ENCODE results near the gene SAXO1.

The SAXO1 gene, protein sequence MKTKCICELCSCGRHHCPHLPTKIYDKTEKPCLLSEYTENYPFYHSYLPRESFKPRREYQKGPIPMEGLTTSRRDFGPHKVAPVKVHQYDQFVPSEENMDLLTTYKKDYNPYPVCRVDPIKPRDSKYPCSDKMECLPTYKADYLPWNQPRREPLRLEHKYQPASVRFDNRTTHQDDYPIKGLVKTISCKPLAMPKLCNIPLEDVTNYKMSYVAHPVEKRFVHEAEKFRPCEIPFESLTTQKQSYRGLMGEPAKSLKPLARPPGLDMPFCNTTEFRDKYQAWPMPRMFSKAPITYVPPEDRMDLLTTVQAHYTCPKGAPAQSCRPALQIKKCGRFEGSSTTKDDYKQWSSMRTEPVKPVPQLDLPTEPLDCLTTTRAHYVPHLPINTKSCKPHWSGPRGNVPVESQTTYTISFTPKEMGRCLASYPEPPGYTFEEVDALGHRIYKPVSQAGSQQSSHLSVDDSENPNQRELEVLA

DNA sequence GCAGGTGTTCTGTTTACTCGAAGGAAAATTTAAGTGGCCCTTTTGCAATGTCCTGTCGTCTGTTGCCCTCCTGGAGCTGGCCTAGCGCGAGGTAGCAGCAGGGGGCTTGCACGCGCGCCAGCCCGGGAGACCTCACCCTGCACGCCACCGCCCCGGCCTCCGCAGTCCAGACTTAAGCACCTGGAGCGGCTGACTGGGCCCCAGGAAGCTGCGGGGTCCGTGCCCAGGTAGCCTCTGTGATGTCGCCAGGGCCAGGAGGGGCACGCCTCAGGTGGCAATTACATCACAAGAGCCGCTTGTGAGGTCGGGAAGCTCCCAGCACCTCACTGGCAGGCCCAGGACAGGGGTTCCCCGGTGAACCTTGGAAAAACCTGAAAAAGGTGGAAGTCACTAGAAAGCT is at the start of gene SAXO1:
Gene SAXO1, minus strand, starts transcription at position 195 of the 400 bp plus-strand sequence. CDS start 301 bp downstream, outside the sequence.
- Histone ChIP-seq H3K4me3 (no peak within 1 kb of the TSS), H3K36me3 (replicated peaks) (no peaks in the 10 kb centered on the region), H3K27me3 (ENCODE audit: low read depth) (no peaks in the 10 kb centered on the region; the same call in 1 of the 2 replicates), H3K9me3 (peaks cover 4% of the 10 kb centered on the region; the same call in 1 of the 2 replicates), H3K4me1 (peaks cover 4% of the 10 kb centered on the region)
- no peak for DNase-seq (ENCODE audit: low spot score in 2 of 2)
- in situ Hi-C loops (cut with MboI; ENCODE audit: low sequenced_read_pairs): loop anchor here (25.0 kb wide), 2 partner anchors 596 to 1496 kb away; no protein-coding TSS in a partner anchor

DNA sequence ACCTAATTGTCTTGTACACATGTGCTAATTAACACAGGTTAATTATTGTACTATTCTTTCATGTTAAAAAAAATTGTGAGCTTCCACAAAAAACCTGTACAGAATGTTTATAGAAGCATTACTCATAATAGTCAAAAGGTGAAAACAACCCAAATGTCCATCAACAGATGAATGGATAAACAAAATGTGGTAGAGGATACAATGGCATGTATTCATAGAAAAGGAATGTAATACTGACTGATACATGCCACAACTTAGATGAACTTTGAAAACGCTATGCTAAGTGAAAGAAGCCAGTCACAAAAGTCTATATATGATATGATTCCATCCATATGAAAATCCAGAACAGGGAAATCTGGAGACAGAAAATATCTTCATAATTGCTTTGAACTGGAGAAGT is 41.8 kb upstream of the SAXO1 start:
- H3K9me3 ChIP-seq: no peaks in the 10 kb centered on the region
- H3K4me3 ChIP-seq: no peak overlapping the region
- H3K27me3 ChIP-seq (ENCODE audit: low read depth): no peaks in the 10 kb centered on the region
- H3K36me3 ChIP-seq (replicated peaks): peaks cover 81% of the 10 kb centered on the region
- in situ Hi-C loops (cut with MboI; ENCODE audit: low sequenced_read_pairs): no loop called here
- DNase-seq (ENCODE audit: low spot score in 2 of 2): no peak
- no peaks in the 10 kb centered on the region; the same call in 1 of the 2 replicates for H3K4me1 ChIP-seq

DNA sequence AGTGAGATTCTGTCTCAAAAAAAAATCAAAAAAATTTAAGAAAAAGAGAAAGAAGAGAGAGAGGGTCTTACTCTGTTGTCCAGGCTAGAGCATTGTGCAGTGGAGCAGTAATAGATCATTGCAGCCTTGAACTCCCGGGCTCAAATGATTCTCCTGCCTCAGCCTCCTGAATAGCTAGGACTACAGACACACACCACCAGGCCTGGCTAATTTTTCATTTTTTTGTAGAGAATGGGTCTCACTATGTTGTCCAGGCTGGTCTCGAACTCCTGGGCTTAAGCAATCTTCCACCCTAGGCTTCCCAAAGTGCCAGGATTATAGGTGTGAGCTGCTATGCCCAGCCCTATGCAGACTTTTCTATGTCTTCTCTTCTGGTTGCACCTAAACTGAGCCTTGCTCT is 41.2 kb upstream of the SAXO1 start:
- in situ Hi-C loops (cut with MboI; ENCODE audit: low sequenced_read_pairs): no loop called here
- DNase-seq (ENCODE audit: low spot score in 2 of 2): no peak
- Histone ChIP-seq H3K9me3 (no peaks in the 10 kb centered on the region), H3K4me3 (no peak overlapping the region), H3K36me3 (replicated peaks) (peaks cover 80% of the 10 kb centered on the region), H3K4me1 (no peaks in the 10 kb centered on the region; the same call in 1 of the 2 replicates), H3K27me3 (ENCODE audit: low read depth) (no peaks in the 10 kb centered on the region)

DNA sequence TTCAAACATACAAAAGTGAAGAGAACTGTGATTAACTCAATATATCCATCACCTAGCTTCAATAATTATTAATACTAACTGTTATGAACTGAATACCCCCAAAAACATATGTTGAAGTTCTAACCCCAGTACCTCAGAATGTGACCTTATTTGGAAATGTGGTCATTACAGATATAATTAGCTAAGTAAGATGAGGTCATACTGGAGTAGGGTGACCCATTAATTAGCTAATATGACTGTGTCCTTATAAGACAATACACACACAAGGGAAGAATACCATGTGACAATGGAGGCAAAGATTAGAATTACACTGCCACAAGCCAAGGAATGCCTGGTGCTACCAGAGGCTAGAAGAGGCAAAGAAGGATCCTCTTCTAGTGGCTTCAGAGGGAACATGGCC is 24.0 kb upstream of the SAXO1 start:
- in situ Hi-C loops (cut with MboI; ENCODE audit: low sequenced_read_pairs): no loop called here
- Histone ChIP-seq H3K4me3 (no peak overlapping the region), H3K9me3 (no peaks in the 10 kb centered on the region), H3K4me1 (peaks cover 14% of the 10 kb centered on the region), H3K27me3 (ENCODE audit: low read depth) (no peaks in the 10 kb centered on the region), H3K36me3 (replicated peaks) (peaks cover 51% of the 10 kb centered on the region)
- DNase-seq (ENCODE audit: low spot score in 2 of 2): no peak

DNA sequence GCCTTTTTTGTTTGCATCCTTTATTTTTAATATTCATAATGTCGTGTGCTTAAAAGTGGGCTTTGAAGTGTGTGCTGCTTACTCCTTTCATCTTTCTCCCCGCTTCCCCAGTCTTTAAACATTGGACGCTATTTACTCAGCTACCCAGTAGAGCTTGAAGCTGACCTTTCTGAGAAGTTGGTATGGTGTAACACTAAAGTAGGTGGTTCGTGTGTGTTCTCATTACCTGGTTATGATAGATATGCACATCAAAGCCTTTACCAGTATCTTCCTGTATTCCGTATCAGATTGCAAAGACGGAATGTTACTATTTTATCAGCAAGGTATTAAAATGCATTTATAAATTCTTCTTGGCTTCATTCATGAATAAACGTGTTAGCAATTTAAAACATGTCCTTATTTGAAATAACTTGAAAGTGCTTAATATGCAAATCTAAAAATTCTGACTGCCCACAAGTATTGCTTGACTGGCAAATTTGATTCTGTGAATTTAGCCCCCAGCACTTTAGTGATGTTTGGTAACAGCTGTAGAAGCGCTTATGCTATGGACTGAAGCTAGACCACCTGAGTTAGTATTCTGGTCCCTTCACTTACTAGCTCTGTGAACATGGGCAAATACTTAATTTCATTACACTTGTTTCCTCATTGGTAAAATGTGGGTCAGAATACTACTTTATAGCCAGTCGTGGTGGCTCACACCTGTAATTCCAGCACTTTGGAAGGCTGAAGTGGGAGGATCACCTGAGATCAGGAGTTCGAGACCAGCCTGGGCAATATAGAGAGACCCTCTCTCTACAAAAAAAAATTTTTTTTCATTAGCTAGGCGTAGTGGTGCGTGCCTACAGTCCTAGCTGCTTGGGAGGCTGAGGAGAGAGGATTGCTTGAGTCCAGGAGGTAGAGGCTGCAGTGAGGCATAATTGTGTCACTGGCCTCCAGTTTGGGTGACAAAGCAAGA is 17.9 kb upstream of the SAXO1 start:
- H3K4me1 ChIP-seq: peaks cover 38% of the 10 kb centered on the region
- no peak for DNase-seq (ENCODE audit: low spot score in 2 of 2)
- in situ Hi-C loops (cut with MboI; ENCODE audit: low sequenced_read_pairs): no loop called here
- H3K36me3 ChIP-seq (replicated peaks): peaks cover under 1% of the 10 kb centered on the region; the same call in 1 of the 2 replicates
- H3K4me3 ChIP-seq: peak overlapping the region; percentile 57
- H3K27me3 ChIP-seq (ENCODE audit: low read depth): no peaks in the 10 kb centered on the region
- no peaks in the 10 kb centered on the region for H3K9me3 ChIP-seq

DNA sequence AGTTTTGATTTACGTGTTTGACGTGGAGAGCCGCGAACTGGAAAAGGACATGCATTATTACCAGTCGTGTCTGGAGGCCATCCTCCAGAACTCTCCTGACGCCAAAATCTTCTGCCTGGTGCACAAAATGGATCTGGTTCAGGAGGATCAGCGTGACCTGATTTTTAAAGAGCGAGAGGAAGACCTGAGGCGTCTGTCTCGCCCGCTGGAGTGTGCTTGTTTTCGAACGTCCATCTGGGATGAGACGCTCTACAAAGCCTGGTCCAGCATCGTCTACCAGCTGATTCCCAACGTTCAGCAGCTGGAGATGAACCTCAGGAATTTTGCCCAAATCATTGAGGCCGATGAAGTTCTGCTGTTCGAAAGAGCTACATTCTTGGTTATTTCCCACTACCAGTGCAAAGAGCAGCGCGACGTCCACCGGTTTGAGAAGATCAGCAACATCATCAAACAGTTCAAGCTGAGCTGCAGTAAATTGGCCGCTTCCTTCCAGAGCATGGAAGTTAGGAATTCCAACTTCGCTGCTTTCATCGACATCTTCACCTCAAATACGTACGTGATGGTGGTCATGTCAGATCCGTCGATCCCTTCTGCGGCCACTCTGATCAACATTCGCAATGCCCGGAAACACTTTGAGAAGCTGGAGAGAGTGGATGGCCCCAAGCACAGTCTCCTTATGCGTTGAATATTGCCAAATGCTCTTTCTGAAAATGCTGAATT is 17.1 kb upstream of the SAXO1 start:
- peak in 1 of 2 experiments; percentile 32 for DNase-seq (ENCODE audit: low spot score in 2 of 2)
- peaks cover 38% of the 10 kb centered on the region for H3K4me1 ChIP-seq
- H3K27me3 ChIP-seq (ENCODE audit: low read depth): no peaks in the 10 kb centered on the region
- peak overlapping the region; percentile 57 for H3K4me3 ChIP-seq
- no peaks in the 10 kb centered on the region for H3K36me3 ChIP-seq (replicated peaks)
- no peaks in the 10 kb centered on the region for H3K9me3 ChIP-seq
- in situ Hi-C loops (cut with MboI; ENCODE audit: low sequenced_read_pairs): loop anchor here (25.0 kb wide), 2 partner anchors 613 to 1513 kb away; no protein-coding TSS in a partner anchor

DNA sequence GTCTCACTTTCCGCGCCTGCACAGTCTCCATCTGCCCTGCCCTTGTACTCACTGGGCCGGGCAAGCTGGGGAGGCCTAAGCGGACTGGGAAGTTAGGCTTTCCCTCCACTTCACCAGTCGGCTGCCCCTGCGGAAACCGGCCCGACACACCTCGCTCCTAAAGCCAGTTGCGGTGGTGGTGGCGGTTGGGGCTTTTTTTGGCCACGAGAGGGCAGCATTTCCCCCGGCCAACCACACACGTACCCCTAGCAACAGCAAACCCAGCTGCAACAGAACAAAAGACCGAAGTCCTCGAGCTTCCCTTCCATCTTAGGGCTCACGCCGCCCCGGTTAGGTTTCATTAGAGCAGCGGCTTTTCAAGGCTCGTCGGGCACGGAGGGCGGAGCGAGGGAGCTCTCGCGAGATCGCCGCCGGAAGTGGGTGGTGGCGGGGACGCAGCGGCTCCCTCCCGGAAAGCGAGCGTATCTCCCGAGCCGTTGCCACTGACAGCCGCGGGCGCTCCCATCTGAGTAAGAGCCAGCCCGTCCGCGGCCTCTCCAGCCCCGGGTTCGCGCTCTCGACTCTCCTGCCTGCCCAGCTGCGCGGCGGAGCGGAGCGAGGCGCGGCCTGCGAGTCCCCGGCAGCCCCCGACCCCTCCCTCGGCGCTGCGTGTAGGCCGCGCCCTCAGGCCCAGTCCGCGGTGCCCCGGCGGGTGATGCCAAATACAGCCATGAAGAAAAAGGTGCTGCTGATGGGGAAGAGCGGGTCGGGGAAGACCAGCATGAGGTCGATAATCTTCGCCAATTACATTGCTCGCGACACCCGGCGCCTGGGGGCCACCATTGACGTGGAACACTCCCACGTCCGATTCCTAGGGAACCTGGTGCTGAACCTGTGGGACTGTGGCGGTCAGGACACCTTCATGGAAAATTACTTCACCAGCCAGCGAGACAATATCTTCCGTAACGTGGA is 16.2 kb upstream of the SAXO1 start, which contains the start of gene RRAGA:
Gene RRAGA, plus strand, starts transcription at position 462 of the 951 bp plus-strand sequence. Its CDS starts 233 bp downstream, at position 695.
- H3K9me3 ChIP-seq: no peaks in the 10 kb centered on the region
- peak within 1 kb of the TSS; percentile 57 for H3K4me3 ChIP-seq
- peak; percentile 96 to 97 for DNase-seq (ENCODE audit: low spot score in 2 of 2)
- no peaks in the 10 kb centered on the region for H3K27me3 ChIP-seq (ENCODE audit: low read depth)
- peaks cover 38% of the 10 kb centered on the region for H3K4me1 ChIP-seq
- in situ Hi-C loops (cut with MboI; ENCODE audit: low sequenced_read_pairs): loop anchor here (25.0 kb wide), 2 partner anchors 612 to 1512 kb away; no protein-coding TSS in a partner anchor
- no peaks in the 10 kb centered on the region for H3K36me3 ChIP-seq (replicated peaks)

DNA sequence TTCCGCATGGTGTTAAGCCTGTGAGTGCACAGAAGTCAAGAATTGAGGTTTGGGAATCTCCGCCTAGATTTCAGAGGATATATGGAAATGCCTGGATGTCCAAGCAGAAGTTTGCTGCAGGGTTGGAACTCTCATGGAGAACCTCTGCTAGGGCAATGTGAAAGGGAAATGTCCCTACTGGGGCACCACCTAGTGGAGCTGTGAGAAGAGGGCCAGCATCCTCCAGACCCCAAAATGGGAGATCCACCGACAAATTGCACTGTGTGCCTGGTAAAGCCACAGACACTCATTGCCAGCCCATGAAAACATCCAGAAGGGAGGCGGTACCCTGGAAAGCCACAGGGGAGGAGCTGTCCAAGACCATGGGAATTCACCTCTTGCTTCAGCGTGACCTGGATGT is 3.6 kb upstream of the SAXO1 start:
- in situ Hi-C loops (cut with MboI; ENCODE audit: low sequenced_read_pairs): loop anchor here (25.0 kb wide), 2 partner anchors 599 to 1499 kb away; no protein-coding TSS in a partner anchor
- no peaks in the 10 kb centered on the region for H3K36me3 ChIP-seq (replicated peaks)
- H3K27me3 ChIP-seq (ENCODE audit: low read depth): no peaks in the 10 kb centered on the region
- peaks cover 4% of the 10 kb centered on the region for H3K4me1 ChIP-seq
- H3K4me3 ChIP-seq: no peak overlapping the region
- peaks cover 4% of the 10 kb centered on the region; the same call in 1 of the 2 replicates for H3K9me3 ChIP-seq
- DNase-seq (ENCODE audit: low spot score in 2 of 2): no peak

DNA sequence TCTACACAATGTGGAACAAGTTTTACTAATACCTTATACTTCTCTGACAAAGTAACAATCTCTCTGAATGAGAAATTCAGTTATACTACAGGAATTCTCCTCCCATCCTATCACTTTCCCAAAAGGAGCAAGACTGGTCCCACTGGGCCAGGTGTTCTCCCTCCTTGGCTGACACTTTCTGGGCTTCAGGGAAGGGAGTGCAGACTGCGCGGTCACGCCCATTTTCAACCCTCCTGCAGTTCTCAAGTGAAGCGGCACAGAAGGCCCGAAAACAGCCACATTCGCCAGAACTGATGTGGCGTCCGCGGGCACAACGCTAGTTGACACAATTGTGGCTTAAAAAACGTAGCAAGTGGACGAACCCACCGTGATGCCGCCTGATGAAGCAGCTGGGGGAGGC is 603 bp downstream of the SAXO1 start:
- H3K9me3 ChIP-seq: peaks cover 4% of the 10 kb centered on the region; the same call in 1 of the 2 replicates
- in situ Hi-C loops (cut with MboI; ENCODE audit: low sequenced_read_pairs): loop anchor here (25.0 kb wide), 2 partner anchors 595 to 1495 kb away; no protein-coding TSS in a partner anchor

DNA sequence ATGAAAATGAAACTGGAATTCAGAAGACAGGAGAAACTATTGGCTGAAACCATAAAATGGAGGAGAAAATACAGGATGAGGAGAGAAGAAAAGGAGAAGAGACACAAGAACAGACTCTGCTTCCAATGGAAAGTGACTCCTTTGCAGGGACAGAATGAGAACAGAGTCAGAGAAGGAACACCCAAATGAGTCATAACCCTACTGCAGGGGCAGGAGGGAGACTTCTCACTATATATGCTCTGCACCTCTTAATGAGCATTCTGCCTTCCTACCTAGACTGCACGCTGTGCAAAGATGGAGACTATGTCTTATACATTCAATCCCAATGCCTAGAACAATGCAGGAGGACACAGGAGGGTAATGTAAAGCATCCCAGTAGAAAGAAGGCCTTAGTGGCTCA is 2.1 kb downstream of the SAXO1 start:
- Histone ChIP-seq H3K27me3 (ENCODE audit: low read depth) (no peaks in the 10 kb centered on the region; the same call in 1 of the 2 replicates), H3K4me1 (peaks cover 4% of the 10 kb centered on the region; the same call in 1 of the 2 replicates), H3K4me3 (no peak overlapping the region), H3K36me3 (replicated peaks) (no peaks in the 10 kb centered on the region), H3K9me3 (no peaks in the 10 kb centered on the region)
- no peak for DNase-seq (ENCODE audit: low spot score in 2 of 2)
- in situ Hi-C loops (cut with MboI; ENCODE audit: low sequenced_read_pairs): loop anchor here (25.0 kb wide), 2 partner anchors 594 to 1494 kb away; no protein-coding TSS in a partner anchor

More for the DNA sequence above, 603 bp downstream of the SAXO1 start:
- H3K4me3 ChIP-seq: no peak overlapping the region
- no peaks in the 10 kb centered on the region for H3K36me3 ChIP-seq (replicated peaks)
- H3K27me3 ChIP-seq (ENCODE audit: low read depth): no peaks in the 10 kb centered on the region; the same call in 1 of the 2 replicates
- no peak for DNase-seq (ENCODE audit: low spot score in 2 of 2)
- peaks cover 4% of the 10 kb centered on the region for H3K4me1 ChIP-seq

DNA sequence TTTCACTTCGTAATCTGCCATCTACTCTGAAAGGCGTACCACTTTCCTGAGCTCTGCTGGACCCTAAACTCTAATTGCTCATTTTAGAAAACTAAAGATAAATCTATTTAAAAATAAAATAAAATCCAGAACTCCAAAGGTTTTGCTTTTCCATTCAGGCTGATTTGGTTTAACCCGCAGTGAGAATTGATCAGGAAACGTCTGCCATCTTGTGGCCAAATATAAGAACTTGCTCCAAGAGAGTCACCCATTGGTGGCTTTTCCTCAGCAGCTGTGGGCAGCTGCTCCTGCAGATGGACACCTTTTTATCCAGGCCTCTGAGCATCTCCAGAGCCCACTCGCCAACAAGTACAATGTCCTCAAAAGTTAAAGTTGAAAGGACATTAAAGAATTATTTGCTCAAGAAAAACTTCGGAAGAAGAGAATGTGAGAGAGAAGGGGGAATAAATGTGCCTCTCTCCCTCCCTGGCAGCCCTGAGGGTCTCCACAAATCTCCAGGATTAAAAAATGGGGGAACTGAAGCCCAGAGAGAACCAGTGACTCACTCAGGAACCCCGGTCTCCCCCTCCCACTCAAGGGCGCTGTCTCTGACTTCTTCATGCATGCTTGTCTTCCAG is 4.1 kb downstream of the SAXO1 start:
- Histone ChIP-seq H3K36me3 (replicated peaks) (no peaks in the 10 kb centered on the region), H3K27me3 (ENCODE audit: low read depth) (no peaks in the 10 kb centered on the region; the same call in 1 of the 2 replicates), H3K4me1 (no peaks in the 10 kb centered on the region), H3K9me3 (no peaks in the 10 kb centered on the region), H3K4me3 (no peak overlapping the region)
- DNase-seq (ENCODE audit: low spot score in 2 of 2): peak; percentile 68 to 74
- in situ Hi-C loops (cut with MboI; ENCODE audit: low sequenced_read_pairs): loop anchor here (5.0 to 25.0 kb wide), 4 partner anchors 592 to 1492 kb away; no protein-coding TSS in a partner anchor
